HG02798 (cell line): ENCODE data around the gene SRSF2.
"Not testable (repeated sequence)": the region's sequence is repeated elsewhere in the genome, so short reads cannot be mapped to it uniquely, and the experiment has no call there.

Experiments used
- ATAC-seq: cut with Tn5 transposase; IDR thresholded peaks from one replicate; pipeline ENCODE4 v1.9.1; 2021; ENCODE audit warnings: mild to moderate bottlenecking; ENCODE audit not compliant: unreplicated experiment, poor library complexity

Gene SRSF2

DNA sequence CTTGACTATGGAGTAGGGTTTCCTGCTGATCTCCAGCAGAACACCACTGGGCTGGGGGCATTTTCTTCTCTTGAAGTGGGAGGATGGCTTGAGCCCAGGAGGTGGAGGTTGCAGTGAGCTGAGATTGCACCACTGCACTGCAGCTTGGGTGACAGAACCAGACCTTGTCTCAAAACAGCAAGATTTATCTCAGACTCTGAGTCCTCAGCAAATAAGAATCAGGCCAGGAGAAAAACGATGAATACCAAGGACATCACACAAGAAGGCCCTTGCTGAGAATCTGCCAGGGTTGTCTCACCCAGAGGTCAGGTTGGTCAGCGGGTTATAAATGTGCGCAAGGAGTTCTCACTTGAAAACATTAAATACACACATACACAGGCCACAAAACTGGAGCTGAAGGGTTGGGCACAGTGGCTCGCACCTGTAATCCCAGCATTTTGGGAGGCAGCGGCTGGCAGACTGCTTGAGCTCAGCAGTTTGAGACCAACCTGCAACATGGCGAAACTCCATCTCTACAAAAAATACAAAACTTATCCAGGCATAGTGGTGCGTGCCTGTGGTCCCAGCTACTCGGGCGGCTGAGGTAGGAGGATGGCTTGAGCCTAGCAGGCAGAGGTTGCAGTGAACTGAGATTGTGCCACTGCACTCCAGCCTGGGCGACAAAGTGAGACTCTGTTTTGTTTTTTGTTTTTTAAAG lies 34.0 kb downstream of the SRSF2 start:
- ATAC-seq = no peak

DNA sequence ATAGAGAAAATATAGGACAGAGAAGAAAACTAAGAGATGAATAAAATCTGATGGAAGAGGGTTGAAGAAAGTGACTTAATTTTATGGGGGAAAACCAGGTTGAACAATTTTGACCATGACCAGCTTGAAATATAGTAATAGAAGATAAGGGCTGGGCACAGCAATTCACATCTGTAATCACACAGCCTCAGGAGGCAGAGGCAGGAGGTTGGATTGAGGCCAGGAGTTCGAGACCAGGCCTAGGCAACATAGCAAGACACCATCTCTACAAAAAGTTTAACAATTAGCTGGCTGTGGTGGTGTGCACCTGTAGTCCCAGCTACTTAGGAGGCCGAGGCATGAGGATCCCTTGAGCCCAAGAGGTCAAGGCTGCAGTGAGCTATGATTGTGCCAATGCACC lies 35.1 kb downstream of the SRSF2 start:
- ATAC-seq = no peak

DNA sequence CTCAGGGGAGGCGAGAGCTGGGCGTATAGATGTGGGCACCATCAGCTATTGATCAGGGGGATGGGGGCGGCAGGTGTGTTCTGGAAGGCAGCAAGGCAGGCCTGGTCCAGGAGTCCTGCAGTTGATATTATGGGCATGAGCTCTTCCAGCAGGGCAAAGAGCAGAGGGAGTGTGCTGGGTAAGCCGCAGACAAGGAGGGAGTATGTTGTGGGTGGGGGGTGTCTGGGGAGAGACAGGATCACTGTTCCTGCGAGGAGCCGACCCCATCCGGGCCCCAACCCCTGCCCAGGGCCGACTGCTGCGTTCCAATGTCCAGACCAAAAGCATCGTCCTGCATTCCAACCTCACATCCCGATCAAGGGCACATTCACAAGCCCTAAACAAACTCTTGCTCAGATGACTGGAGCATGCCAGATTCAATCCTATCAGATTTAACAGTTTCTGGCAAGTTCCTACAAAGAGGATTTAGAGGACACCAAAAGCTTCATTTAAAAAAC lies 35.6 kb downstream of the SRSF2 start:
- no peak for ATAC-seq

DNA sequence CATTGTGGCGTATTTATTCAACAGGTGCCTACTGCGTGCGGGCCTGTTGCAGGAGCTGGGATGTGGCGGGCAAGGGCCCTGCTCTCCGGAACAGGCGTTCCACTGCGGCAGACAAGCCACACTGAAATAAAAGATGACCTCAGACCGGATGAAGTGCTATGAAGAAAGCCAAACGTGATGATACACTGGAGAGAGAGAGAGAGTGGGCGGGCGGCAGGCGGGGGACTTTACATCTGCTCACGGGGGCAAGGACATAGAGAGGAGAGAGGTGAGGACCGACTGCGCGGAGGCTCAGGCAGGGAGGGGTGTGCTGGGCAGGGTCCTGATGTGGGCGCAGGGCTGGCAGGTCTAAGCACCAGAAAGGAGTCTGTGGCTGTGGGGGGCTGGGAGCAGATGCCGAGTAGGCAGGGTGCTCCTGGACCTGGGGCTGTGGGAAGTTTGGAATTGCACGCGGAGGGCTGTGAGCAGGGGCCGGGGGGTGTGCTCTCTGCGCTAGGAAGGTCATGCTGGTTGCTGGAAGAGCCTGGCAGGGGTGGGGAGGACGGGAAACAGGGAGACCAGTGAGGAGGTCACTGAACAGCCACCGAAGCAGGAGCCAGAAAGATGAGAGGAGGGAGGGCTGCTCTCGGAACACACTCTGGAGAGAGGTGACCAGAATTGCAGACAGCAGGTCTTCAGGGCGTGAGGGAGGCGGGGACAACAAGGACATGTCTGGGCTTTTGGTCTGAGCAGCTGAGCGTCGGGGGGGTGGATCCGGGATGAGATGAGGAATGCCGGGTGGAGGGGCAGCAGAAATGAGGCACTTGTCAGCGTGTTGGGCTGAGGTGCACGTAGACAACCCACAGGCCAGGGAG lies 36.3 kb downstream of the SRSF2 start:
- no peak for ATAC-seq

DNA sequence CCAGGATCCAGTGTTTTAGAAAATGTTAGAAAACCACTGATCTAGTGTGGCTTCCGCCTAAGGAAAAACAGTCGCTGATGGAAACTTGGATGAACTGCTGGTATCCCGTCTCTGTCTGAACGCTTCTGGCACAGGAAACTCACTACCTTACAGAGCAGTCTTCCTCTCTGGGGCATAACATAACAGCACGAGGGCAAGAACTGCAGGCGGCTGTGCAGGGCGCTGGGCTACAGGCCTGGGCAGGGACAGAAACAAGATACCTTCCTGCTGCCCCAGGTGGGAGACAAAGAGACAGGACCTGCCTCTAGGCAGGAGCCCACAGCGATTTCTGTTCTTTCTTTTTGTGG lies 36.9 kb downstream of the SRSF2 start:
- no peak for ATAC-seq

DNA sequence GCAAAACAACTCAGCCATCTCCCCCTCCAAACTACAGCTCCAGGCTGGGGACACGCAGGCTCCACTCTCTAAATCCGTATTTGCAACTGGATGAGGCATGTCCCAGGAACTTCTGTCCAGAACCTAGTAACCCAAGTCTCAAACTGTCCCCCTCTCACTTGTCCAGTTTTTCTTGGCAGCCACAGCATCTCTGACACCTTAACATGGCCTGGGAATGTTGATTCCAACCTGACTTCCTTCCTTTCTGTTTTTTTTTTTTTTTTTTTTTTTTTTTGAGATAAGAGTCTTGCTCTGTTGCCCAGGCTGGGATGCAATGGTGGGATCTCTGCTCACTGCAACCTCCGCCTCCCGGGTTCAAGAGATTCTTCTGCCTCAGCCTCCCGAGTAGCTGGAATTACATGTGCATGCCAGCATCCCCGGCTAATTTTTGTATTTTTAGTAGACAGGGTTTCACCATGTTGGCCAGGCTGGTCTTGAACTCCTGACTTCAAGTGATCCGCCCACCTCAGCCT lies 38.6 kb downstream of the SRSF2 start:
- not testable (repeated sequence) for ATAC-seq

DNA sequence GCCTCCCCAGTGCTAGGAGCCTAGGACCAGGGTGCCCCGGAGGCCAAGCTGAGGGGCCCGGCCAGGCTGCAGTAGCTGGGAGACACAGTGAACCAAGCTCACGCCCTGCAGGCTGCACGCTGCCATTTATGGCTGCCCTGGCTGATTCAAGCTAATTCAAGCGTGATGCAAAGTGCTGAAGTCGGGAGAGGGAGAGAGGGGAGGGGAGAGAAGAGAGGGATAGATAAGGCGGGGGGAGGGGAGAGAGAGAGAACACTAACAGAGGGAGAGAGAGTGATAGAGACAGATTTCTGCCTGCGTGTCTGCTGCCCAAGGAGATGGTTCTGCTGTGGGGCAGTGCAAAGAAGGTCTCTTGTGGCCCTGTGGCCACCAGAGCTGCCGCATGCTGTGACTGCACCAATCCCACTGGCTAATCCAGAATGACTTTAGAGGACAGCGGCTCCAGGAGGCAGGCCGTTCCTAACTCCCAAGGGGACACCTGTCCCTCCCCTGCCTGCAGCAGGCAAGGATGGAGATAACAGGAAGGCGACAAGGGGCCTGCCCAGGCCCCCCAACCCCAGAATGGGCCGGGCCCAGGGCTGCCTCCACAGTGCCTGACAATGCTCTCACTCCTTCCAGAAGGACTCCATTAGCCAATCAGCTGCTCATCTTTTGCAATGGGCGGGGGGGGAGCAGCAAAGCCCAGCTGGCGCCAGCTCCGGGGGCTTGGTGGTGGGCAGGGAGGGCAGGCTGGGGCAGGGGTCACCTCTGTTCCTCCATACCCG lies 39.2 kb downstream of the SRSF2 start:
- no peak for ATAC-seq

DNA sequence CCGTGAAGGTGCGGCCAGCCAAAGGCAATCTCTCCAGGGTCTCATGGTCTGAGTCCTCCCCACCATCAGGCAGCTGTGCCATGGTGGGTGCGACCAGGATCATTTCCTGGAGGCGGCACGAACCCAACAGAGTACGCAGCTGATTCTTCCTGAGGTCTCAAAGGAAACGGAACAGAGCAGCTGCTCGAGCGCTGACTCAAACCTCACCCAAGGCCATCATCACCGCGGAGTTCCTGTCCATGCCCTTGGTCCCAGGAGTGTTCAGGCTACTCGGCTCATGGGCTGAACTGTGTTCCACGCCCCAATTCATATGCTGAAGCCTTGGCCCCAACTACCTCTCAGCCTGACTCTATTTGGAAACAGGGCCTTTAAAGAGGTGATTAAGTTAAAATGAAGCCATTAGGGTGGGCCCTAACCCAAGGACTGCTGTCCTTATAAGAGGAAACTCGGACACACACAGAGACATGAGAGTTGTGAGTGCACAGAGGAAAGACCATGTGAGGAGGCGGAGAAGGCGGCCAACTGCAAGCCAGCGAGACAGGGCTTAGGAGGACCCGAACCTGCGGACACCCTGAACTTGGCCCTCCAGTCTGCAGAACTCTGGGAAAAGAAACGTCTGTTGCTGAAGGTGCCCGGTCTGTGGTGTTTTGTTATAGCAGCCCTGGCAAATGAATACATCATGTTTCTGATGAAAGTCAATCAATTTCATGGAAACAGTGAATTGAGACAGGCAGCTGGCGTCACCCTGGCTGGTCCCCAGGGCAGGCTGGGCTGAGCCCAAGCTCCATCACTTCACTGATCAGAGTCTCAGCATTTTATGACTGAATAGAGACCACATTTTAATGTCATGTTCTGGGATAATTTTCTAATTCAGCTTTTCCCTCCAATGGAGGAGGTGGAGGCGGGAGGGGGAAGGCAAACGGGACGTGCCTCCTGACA lies 40.1 kb downstream of the SRSF2 start:
- ATAC-seq = no peak

DNA sequence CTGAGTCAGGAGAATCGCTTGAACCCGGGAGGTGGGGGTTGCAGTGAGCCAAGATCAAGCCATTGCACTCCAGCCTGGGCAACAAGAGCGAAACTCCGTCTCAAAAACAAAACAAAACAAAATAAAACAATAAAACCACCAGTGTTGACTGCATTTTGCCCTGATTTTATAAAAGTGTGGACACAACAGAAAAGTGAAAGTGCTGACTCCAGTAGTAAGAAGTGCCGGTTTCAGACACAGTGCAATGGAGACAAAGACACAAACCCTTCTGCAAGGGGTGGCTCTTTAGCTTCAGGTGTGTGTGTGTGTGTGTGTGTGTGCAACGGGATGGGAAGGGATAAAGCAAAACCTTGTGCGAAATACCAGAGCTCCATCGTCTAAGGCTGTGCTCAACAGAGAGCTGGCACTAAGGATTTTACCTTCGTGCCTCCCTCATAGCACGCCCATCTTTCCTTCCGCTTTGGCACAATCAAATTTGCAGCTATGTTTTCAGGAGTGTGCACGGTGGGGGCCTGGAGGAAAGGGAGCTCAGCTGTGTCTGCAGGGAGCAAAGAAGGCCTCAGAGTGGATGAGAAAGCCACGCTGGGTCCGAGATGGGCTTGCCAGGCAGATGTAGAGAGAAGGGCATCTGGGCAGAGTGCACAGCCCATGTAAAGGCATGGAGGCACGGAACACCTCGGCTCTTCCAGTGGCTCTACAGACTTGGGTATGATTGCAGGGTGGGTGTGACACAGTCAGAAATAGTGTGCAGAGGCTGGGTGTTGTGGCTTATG lies 41.9 kb downstream of the SRSF2 start:
- ATAC-seq = no peak

DNA sequence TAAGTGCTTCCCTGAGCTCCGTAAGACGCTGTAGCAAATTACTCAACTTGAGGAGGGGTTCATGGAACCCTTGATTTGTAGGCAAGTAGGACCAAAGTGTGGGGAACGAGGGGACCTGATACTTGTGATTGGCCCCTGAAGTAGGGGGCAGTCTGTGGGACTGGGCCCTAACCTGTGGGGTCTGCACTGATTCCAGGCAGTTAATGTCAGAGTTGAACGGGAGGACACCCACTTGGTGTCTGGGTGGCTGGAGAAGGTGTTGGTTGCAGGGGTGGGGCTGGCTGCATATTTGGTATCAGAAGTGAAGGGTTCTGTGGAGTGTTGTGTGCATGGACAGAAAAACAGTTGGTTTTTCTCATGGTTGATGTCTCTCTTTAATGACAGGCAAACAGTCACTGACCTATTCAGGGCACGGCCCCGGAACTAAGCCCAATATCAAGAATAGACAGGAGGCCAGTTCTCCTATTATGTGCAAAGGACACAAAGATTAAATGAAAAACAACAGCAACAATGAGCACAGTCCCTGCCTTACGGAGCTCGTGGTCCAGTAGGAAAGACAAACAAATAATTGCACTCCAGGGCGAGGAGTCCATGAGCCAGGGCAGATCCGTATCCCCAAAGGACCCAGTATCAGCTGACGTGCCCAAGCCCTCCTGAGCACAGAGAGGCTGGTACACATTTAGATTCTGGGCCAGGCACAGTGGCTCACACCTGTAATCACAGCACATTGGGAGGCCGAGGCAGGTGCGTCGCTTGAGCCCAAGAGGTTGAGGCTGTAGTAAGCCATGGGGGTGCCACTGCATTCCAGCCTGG lies 45.5 kb downstream of the SRSF2 start:
- no peak for ATAC-seq

DNA sequence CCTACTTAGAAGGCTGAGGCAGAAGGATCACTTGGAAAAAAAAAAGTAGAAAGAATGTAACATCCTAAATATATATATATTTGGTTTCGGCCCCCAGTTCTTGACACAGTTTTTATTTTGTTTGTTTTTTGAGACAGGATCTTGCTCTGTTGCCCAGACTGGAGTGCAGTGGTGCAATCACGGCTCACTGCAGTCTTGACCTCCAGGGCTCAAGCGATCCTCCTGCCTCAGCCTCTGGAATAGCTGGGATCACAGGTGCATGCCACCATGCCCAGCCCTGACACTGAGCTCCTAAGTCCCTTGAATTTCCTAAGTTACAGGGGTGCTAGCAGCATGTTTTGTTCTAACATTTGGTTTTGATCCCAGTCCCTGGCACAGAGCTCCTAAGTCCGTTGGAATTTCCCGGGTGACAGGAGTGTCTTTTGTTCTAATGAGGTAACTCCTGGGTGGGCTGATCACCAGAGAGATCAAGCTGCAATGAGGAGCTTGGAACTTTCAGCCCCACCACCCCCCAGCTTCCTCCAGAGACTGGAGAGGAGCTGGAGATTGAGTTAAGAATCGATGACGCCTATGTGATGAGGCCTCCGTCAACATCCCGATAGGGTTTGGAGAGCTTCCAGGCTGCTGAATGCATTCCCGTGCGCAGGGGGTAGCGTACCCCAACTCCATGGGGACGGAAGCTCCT lies 46.4 kb downstream of the SRSF2 start:
- no peak for ATAC-seq

DNA sequence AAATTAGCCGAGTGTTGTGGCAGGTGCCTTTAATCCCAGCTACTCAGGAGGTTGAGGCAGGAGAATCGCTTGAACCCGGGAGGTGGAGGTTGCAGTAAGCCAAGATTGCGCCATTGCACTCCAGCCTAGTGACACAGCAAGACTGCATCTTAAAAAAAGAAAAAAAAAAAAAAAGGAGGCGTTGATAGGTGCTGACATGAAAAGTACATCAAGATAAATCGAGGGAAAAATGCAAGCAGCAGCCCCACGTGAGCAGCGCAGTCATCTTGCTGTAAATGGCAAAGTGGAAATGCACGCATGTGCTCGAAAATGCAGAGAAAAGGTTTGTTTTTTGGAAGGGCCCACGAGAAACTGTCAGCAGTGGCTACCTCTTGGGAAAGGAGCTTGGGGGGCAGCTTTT lies 47.3 kb downstream of the SRSF2 start:
- no peak for ATAC-seq

DNA sequence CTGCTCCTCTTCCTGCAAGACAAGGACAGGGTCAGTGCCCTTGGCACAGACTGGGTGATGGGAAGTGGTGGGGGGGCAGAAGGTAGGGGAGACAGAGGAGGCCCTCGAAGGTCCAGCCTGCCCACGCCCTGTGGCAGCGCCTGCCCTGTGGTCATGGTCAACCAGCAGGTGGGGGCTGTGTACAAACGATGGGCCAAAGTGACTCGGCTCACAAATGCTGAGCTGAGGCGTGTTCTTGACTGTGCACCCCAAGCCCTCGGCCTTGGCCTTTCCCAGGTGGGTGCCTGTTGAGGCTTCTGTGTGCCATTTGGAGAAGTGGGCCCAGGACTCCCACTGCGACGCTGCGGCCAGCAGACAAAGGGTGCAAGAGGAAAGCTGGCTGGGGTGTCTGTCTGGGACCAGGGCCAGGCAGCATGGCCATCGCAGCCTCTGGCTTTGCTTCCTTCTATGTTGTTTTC lies 48.9 kb downstream of the SRSF2 start:
- no peak for ATAC-seq

DNA sequence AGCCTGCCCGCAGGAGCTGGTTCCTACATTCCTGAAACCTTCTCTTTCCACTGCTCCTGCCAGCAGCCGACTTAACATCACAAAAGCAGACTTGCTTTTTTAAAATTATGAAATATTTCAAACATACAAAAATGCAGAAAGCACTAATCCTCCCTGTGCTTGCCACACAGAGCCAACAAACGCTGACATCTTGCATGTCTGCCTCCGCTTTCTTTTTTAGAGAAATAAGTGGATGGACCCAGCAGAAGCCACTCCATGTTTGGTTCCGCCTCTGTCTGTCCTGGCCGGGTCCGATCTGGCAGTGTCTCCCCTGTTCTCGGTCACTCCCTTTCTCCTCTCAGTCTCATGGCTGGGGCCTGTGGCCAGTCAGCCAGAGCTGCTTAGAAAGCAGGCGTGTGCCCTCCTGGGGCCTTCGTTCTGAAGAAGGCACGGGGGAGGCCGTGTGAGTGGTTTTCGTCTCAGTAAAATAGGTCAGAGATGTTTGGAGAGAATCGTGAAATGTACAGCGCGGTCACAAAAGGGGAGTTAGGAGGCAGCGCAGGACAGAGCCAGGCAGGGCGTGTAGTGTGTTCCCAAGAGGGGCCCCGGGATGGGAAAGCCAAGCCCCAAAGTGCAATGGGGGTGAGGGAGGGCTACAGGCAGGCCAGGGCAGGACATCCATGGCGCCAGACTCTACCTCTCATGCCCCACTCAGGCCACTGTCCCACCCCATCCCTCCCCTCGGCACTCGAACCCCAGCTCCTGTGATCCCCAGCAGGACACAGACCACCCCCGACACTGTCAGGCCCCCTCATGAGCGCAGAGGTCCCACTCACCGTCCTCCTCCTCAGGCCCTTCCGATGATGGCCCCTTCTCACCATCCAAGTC lies 49.6 kb downstream of the SRSF2 start:
- no peak for ATAC-seq

DNA sequence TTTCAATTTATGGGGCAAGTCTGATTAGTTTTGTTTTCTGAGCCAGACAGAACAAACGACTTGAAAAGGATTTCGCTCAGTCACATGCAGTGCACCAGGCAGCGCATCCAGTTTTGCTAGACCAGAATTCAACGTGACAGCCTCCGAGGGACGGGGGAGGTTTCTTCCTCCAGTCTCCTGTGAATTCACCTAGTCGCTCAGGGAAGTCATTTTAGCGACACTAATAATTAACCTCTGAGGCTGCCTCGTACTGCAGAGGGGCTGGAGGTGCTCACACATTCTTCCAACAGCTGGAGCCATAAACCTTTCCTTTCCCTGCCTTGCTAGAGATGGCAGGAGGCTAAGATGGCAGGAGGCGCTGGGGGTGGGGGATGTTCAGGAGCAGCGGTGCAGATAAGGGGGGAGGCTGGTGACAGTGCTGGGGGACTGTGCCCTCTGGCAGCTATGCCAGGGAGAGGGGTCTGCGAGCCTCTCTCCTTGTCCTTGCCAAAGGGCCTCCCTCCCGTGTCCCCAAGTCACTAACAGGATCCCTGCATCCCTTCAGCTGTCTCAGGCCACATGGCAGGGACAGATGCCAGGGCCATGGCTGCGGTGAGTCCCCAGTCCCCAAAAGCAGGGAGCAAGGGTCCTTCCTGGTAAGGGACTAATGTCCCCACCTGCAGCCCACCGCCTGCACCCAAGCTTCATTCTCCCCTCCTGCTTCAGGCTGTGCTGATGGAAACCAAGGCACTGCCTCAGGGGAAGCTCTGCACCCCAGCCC lies 50.4 kb downstream of the SRSF2 start:
- no peak for ATAC-seq

DNA sequence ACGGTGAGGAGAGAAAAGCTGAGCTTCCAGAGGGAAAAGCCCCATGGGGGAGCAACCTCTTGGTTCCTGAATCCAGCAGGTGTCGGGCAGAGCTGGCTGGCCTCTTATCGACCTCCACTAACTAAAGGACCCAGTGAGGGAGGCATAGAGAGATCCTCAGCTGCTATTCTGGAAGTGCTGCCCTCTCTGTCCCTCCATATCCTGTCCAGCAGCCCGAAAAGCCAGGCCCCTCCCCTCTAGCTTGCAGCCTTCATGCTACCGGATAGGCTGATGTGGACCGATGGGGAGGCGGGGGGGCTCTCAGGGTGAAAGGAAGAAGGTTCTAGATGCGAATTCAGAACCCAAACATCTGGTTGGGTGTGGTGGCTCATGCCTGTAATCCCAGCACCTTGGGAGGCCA lies 51.3 kb downstream of the SRSF2 start:
- ATAC-seq = no peak
